ENCODE results near the gene FBLN2. TPM values are rescaled to one million over a fixed set of nuclear protein-coding genes. Genes with fewer than 3 reads are reported as not detected.

FBLN2 gene
- total RNA-seq, 1 experiment from 2014 or later: 0.39 TPM

GRCh38 chr3:13540297-13540995 lies 8.5 kb upstream of the FBLN2 start:
- CTCF ChIA-PET: no interaction called here
- POLR2A ChIA-PET: no interaction called here
- TF ChIP-seq POLR2AphosphoS5 (IDR thresholded peaks at IDR 0.05; ENCODE audit: low read depth, low read length) (no peak), CEBPB (IDR thresholded peaks at IDR 0.05; ENCODE audit: low read depth) (no peak), SRF (IDR thresholded peaks at IDR 0.05; ENCODE audit: low read depth) (no peak), MAX (IDR thresholded peaks at IDR 0.05) (no peak), ZFX (IDR thresholded peaks at IDR 0.05) (no peak), SP1 (IDR thresholded peaks at IDR 0.05; ENCODE audit: low read depth) (no peak), ZBTB33 (IDR thresholded peaks at IDR 0.05; ENCODE audit: extremely low read depth, insufficient replicate concordance, low read length) (no peak), ZNF274 (IDR thresholded peaks at IDR 0.05; ENCODE audit: low read depth, low read length) (no peak), CTCF (IDR thresholded peaks at IDR 0.05 in 2 of 3, conservative IDR thresholded peaks at IDR 0.05 in 1 of 3; ENCODE audit: borderline replicate concordance in 1 of 3, insufficient read depth in 1 of 3, low read depth in 2 of 3, low read length in 2 of 3) (no peak), CBX3 (IDR thresholded peaks at IDR 0.05; ENCODE audit: low read depth) (no peak), EZH2 (IDR thresholded peaks at IDR 0.05) (no peak), REST (IDR thresholded peaks at IDR 0.05; ENCODE audit: low read depth) (no peak), JUND (IDR thresholded peaks at IDR 0.05) (no peak), RAD21 (IDR thresholded peaks at IDR 0.05; ENCODE audit: low read depth) (no peak), ATF3 (IDR thresholded peaks at IDR 0.05) (no peak), EGR1 (IDR thresholded peaks at IDR 0.05; ENCODE audit: low read depth) (no peak), FOSL1 (IDR thresholded peaks at IDR 0.05; ENCODE audit: low read depth) (no peak)
- Histone ChIP-seq H3K27ac (ENCODE audit: low read depth, low read length) (no peak overlapping the region), H3K4me1 (ENCODE audit: control insufficient read depth in 1 of 2, insufficient read depth in 2 of 2, low read length in 2 of 2) (peaks cover 35 to 57% of the 10 kb centered on the region in 2 experiments), H3K36me3 (ENCODE audit: control insufficient read depth in 1 of 2, insufficient read depth in 2 of 2, low read length in 2 of 2) (no peaks in the 10 kb centered on the region), H3K79me2 (ENCODE audit: insufficient read depth, low read length) (no peaks in the 10 kb centered on the region), H3K27me3 (ENCODE audit: insufficient read depth, low read length) (no peaks in the 10 kb centered on the region), H3K9me3 (ENCODE audit: control insufficient read depth in 1 of 2, insufficient read depth in 1 of 2, low read depth in 1 of 2, low read length in 2 of 2) (peaks cover 0 to 8% of the 10 kb centered on the region in 2 experiments; a peak in 1 of 4 replicates), H3K9me2 (ENCODE audit: insufficient read depth) (no peaks in the 10 kb centered on the region), H3K4me2 (ENCODE audit: low read length) (no peak overlapping the region), H3K4me3 (replicated peaks in 1 of 2; ENCODE audit: low read depth in 1 of 2, low read length in 2 of 2) (no peak overlapping the region), H2AFZ (ENCODE audit: low read depth, low read length, poor library complexity, severe bottlenecking) (no peak overlapping the region), H3K9ac (ENCODE audit: low read length) (no peak overlapping the region), H4K20me1 (ENCODE audit: insufficient read depth) (no peaks in the 10 kb centered on the region)
- DNase-seq (ENCODE audit: low read depth, low spot score) (no peak), ATAC-seq (no peak)
- BruUV-seq (replicated peaks): no TSS peak
- intact Hi-C loops (cut with micrococcal nuclease): no loop called here
- RAD21 ChIA-PET (ENCODE audit: low non-redundant PET in 1 of 2, low total read pairs in 2 of 2, uncharacterized antibody in 2 of 2, unreplicated experiment in 2 of 2): no interaction called here

Measured in HCT116 (cell line).